Ishikawa (cell line): Measurements from ENCODE around the gene RAD51B.

ENCODE experiments used
- CREB1 ChIP-seq: IDR thresholded peaks from 2 replicates; pipeline ENCODE4 v1.6.1; 2012; ENCODE audit warnings: low read depth
- EGR1 ChIP-seq: IDR thresholded peaks from 2 replicates; pipeline ENCODE4 v1.6.1; 2012
- EP300 ChIP-seq: IDR thresholded peaks from 2 replicates; pipeline ENCODE4 v1.6.1; 2012; ENCODE audit warnings: borderline replicate concordance
- FOXM1 ChIP-seq: IDR thresholded peaks from 2 replicates; pipeline ENCODE4 v1.6.1; 2012; ENCODE audit warnings: low read depth, borderline replicate concordance
- NFIC ChIP-seq: IDR thresholded peaks from 2 replicates; pipeline ENCODE4 v1.6.1; 2012
- RAD21 ChIP-seq: IDR thresholded peaks from 2 replicates; pipeline ENCODE4 v1.6.1; 2012; ENCODE audit warnings: low read depth
- TAF1 ChIP-seq: IDR thresholded peaks from 2 replicates; pipeline ENCODE4 v1.6.1; 2012; ENCODE audit warnings: low read depth, mild to moderate bottlenecking
- TCF12 ChIP-seq: IDR thresholded peaks from 2 replicates; pipeline ENCODE4 v1.6.1; 2012; ENCODE audit warnings: low read depth
- YY1 ChIP-seq: IDR thresholded peaks from 2 replicates; pipeline ENCODE4 v1.6.1; 2012; ENCODE audit warnings: low read depth
- ZBTB7A ChIP-seq: IDR thresholded peaks from 2 replicates; pipeline ENCODE4 v1.6.1; 2012; ENCODE audit warnings: low read depth
- TF ChIP-seq, protein P1 (sequence below): IDR thresholded peaks from 2 replicates; pipeline ENCODE4 v1.6.1; 2012; ENCODE audit warnings: low read depth, mild to moderate bottlenecking
- TF ChIP-seq, protein P2 (sequence below): IDR thresholded peaks from 2 replicates; pipeline ENCODE4 v1.6.1; 2012
- TF ChIP-seq, protein P3 (sequence below): IDR thresholded peaks from 2 replicates; pipeline ENCODE4 v1.6.1; 2012

DNA sequence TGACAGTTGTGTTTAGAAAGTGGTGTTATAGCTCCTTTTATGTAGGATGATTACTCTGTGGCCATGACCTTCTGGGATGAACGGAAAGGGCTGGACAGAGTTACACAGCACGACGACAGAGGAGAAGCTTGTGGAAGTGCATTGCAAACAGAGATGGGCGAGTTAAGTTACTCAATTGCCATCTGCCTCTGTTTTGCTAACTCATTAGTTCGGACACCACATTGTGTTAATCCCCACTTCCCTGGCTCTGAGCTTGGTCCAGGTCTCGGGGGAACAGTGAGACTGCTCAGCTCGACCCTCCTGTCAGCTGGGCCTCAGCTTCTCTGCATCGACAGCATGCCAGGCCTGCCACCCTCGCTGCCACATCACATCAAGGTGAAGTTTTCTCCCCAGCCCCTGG lies 565.3 kb downstream of the RAD51B start:
- TF ChIP-seq NFIC (no peak), ZBTB7A (no peak), TCF12 (no peak), CREB1 (no peak), RAD21 (no peak), TAF1 (no peak), FOXM1 (no peak), EP300 (no peak), EGR1 (no peak), YY1 (no peak)
- TF ChIP-seq, protein P1, sequence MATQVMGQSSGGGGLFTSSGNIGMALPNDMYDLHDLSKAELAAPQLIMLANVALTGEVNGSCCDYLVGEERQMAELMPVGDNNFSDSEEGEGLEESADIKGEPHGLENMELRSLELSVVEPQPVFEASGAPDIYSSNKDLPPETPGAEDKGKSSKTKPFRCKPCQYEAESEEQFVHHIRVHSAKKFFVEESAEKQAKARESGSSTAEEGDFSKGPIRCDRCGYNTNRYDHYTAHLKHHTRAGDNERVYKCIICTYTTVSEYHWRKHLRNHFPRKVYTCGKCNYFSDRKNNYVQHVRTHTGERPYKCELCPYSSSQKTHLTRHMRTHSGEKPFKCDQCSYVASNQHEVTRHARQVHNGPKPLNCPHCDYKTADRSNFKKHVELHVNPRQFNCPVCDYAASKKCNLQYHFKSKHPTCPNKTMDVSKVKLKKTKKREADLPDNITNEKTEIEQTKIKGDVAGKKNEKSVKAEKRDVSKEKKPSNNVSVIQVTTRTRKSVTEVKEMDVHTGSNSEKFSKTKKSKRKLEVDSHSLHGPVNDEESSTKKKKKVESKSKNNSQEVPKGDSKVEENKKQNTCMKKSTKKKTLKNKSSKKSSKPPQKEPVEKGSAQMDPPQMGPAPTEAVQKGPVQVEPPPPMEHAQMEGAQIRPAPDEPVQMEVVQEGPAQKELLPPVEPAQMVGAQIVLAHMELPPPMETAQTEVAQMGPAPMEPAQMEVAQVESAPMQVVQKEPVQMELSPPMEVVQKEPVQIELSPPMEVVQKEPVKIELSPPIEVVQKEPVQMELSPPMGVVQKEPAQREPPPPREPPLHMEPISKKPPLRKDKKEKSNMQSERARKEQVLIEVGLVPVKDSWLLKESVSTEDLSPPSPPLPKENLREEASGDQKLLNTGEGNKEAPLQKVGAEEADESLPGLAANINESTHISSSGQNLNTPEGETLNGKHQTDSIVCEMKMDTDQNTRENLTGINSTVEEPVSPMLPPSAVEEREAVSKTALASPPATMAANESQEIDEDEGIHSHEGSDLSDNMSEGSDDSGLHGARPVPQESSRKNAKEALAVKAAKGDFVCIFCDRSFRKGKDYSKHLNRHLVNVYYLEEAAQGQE, result no peak
- TF ChIP-seq, protein P2, sequence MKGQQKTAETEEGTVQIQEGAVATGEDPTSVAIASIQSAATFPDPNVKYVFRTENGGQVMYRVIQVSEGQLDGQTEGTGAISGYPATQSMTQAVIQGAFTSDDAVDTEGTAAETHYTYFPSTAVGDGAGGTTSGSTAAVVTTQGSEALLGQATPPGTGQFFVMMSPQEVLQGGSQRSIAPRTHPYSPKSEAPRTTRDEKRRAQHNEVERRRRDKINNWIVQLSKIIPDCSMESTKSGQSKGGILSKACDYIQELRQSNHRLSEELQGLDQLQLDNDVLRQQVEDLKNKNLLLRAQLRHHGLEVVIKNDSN, result no peak
- TF ChIP-seq, protein P3, sequence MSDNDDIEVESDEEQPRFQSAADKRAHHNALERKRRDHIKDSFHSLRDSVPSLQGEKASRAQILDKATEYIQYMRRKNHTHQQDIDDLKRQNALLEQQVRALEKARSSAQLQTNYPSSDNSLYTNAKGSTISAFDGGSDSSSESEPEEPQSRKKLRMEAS, result no peak
